Renal pelvis (tissue), 12 donors: ENCODE measurements around the gene YY1AP1. TPM values are rescaled to one million over a fixed set of nuclear protein-coding genes. Genes with fewer than 3 reads are reported as not detected.
"Not testable (repeated sequence)": the region's sequence is repeated elsewhere in the genome, so short reads cannot be mapped to it uniquely, and the experiment has no call there.

Experiments used
- DNase-seq: peaks from one replicate; pipeline ENCODE4 v3.0.0-alpha.2; 2013
- long read RNA-seq, 16 experiments: transcript quantifications; one replicate each; lab custom pipeline, GENCODE V29; 2026
- polyA plus RNA-seq, 3 donors: library from polyadenylated mRNA; unstranded; fragments of 120-200 nt; gene quantifications; one replicate each; pipeline ENCODE4 v1.2.1, GENCODE V29; 2013; ENCODE audit not compliant: insufficient read length in 3 of 3

Gene YY1AP1
- polyA plus RNA-seq, result 10 to 100 TPM; 71.9 to 77.5 (median 73.1) TPM
- long read RNA-seq, donor 1, transcript YY1AP1-212 (11 exons, 2,654 nt), result major isoform, 5 of 14 reads
- long read RNA-seq, donor 1, partial matches to known transcripts, result 8 of 14 reads
- long read RNA-seq, donor 1, other reads (novel, unspliced or antisense), result 0 of 14 reads
- long read RNA-seq, donor 2, partial matches to known transcripts, result 0 of 14 reads
- long read RNA-seq, donor 2, other reads (novel, unspliced or antisense), result 0 of 14 reads
- long read RNA-seq, donor 3, transcript YY1AP1-212 (11 exons, 2,654 nt), result major isoform, 9 of 165 reads
- long read RNA-seq, donor 3, partial matches to known transcripts, result 126 of 165 reads
- long read RNA-seq, donor 3, other reads (novel, unspliced or antisense), result 25 of 165 reads
- long read RNA-seq, donor 4, partial matches to known transcripts, result 16 of 37 reads
- long read RNA-seq, donor 4, other reads (novel, unspliced or antisense), result 16 of 37 reads
- long read RNA-seq, donor 5, partial matches to known transcripts, result 6 of 10 reads
- long read RNA-seq, donor 5, other reads (novel, unspliced or antisense), result 0 of 10 reads
- long read RNA-seq, donor 6, partial matches to known transcripts, result 9 of 19 reads
- long read RNA-seq, donor 6, other reads (novel, unspliced or antisense), result 0 of 19 reads
- long read RNA-seq, donor 7, partial matches to known transcripts, result 88 of 109 reads
- long read RNA-seq, donor 7, other reads (novel, unspliced or antisense), result 12 of 109 reads
- long read RNA-seq, donor 8, partial matches to known transcripts, result 6 of 11 reads
- long read RNA-seq, donor 8, other reads (novel, unspliced or antisense), result 0 of 11 reads
- long read RNA-seq, donor 9, transcript YY1AP1-212 (11 exons, 2,654 nt), result major isoform, 5 of 18 reads
- long read RNA-seq, donor 9, partial matches to known transcripts, result 8 of 18 reads
- long read RNA-seq, donor 9, other reads (novel, unspliced or antisense), result 0 of 18 reads
- long read RNA-seq, donor 10, partial matches to known transcripts, result 7 of 11 reads
- long read RNA-seq, donor 10, other reads (novel, unspliced or antisense), result 0 of 11 reads
- long read RNA-seq, donor 11, partial matches to known transcripts, result 13 of 17 reads
- long read RNA-seq, donor 11, other reads (novel, unspliced or antisense), result 0 of 17 reads
- long read RNA-seq, donor 12, transcript YY1AP1-212 (11 exons, 2,654 nt), result minor isoform, 5 of 37 reads
- long read RNA-seq, donor 12, transcript YY1AP1-205 (11 exons, 2,663 nt), result major isoform, 6 of 37 reads
- long read RNA-seq, donor 12, partial matches to known transcripts, result 22 of 37 reads
- long read RNA-seq, donor 12, other reads (novel, unspliced or antisense), result 0 of 37 reads
- long read RNA-seq, donor 13, partial matches to known transcripts, result 0 of 4 reads
- long read RNA-seq, donor 13, other reads (novel, unspliced or antisense), result 0 of 4 reads
- long read RNA-seq, donor 14, result 0 reads
- long read RNA-seq, donor 15, transcript YY1AP1-205 (11 exons, 2,663 nt), result minor isoform, 6 of 43 reads
- long read RNA-seq, donor 15, transcript YY1AP1-212 (11 exons, 2,654 nt), result major isoform, 11 of 43 reads
- long read RNA-seq, donor 15, partial matches to known transcripts, result 23 of 43 reads
- long read RNA-seq, donor 15, other reads (novel, unspliced or antisense), result 0 of 43 reads
- long read RNA-seq, donor 16, partial matches to known transcripts, result 9 of 15 reads
- long read RNA-seq, donor 16, other reads (novel, unspliced or antisense), result 0 of 15 reads

DNA sequence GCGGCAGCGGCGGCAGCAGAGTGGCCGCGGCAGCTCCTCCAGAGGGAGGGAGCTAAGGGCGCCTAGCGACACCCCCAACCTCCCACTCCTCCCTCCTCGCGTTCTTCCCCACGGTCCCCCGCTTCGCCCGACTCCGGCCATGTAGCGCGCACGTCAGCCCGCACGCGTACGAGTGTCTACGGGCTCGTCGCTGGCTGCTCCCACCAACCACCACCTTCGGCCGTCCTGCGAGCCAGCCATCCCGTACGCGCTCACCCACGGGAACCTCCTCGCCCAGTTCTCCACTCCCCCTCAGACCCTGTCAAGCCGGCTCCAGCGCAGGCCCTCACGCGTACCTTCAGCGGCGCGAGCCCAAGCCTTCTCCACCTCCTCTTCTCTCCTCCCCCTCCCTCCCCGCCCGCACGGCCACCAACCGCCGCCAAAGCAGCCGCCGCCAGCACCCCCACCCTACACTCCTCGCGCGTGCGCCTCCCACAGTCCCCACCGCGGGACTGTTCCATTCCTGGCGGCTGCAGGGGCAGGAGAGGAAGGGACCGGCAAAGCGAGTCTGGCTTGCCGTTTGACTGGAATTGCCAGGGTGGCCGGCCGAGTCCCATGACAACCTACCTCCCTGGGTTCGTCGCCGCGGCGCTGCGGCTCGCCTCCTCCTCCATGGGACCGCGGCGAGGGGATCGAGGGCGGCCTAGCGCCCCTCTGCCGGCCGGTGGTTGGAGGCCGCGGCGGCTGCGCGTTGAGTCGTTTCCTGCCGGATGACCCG, at the start of gene YY1AP1:
YY1AP1 (minus strand) TSS at position 451 of the 757 bp plus-strand sequence. CDS start 8,338 bp downstream, outside the sequence.
- DNase-seq, result peak; percentile 93

- peak; percentile 57 for DNase-seq
Measured at GRCh38 chr1:155729031-155729898, 40.7 kb upstream of the YY1AP1 start.

DNA sequence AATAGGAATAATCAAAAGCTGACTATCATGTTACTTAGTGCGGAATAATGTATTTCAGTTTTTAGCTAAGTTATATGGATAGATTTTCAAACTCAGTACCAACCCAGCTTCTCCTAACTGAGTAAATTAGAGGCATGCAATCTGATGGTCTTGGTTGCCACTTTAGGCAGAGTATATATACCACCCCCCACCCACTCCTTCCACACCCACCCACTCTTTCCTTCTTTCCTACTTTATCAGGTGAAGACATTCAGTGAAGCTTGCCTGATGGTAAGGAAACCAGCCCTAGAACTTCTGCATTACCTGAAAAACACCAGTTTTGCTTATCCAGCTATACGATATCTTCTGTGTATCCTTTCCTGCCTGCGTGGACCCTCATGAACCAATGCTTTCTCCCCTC, 36.6 kb upstream of the YY1AP1 start:
- no peak for DNase-seq

GRCh38 chr1:155719703-155720102, 31.1 kb upstream of the YY1AP1 start:
- DNase-seq, result no peak

DNA sequence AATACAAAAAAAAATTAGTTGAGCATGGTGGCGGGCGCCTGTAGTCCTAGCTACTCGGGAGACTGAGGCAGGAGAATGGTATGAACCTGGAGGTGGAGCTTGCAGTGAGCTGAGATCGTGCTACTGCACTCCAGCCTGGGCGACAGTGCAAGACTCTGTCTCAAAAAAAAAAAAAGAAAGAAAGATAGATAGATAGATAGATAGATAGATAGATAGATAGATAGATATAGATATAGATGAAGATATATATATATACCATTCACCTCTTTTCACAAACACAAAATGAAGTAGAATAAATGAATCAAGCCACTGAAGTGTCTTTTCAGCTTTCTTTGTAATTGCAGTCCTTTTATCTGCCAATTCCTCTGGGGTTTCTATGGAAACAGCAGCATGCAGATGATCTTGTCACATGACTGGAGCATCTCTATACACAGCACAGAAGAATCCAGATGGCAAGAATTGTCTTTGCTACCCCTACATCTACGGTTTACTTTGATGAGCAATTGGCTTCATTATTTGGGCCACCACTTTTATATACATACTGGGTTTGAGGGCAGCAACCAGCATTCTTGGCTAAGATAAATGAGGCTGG, 30.0 kb upstream of the YY1AP1 start:
- not testable (repeated sequence) for DNase-seq

- no peak for DNase-seq
Measured at GRCh38 chr1:155717041-155717440, 28.5 kb upstream of the YY1AP1 start.

DNA sequence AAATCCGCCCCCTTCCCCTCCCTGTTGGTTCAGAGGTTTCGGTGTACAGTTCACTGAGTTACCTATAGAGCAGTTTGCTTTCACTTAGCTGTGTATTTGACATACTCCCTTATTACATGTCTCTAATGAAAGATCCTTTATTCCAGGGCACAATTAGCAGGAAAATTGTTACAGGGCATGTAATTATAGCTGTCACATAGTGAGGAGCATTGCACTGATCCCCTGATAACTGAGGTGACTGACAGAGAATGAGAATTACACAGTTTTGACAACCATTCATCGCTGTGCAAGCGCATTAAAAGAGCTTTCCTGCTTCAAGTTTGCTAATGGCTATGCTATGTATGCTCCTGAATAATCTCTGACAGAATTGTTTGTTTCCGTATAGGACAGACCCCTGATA, 27.2 kb upstream of the YY1AP1 start:
- DNase-seq, result no peak

GRCh38 chr1:155715056-155715455, 26.5 kb upstream of the YY1AP1 start:
- DNase-seq, result not testable (repeated sequence)

GRCh38 chr1:155713075-155713474, 24.5 kb upstream of the YY1AP1 start:
- DNase-seq, result no peak

DNA sequence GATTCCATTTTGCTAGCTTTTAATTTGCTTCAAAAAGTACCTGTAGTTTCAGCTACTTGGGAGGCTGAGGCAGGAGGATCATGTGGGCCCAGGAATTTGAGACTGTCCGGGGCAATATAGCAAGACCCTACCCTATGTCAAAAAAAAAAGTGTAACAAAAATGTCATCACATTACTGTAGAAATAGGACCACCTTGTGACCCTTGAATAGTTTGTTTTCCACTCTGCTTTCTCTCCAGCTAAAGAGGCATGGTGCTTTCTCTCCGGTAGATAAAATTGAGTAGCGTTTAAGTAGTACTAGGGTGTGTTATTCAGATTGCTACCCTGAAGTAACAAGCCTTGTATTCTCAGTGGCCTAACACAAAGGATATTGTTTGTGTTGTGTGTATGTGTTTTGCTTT, 24.1 kb upstream of the YY1AP1 start:
- not testable (repeated sequence) for DNase-seq

GRCh38 chr1:155711457-155711856, 22.9 kb upstream of the YY1AP1 start:
- not testable (repeated sequence) for DNase-seq

DNA sequence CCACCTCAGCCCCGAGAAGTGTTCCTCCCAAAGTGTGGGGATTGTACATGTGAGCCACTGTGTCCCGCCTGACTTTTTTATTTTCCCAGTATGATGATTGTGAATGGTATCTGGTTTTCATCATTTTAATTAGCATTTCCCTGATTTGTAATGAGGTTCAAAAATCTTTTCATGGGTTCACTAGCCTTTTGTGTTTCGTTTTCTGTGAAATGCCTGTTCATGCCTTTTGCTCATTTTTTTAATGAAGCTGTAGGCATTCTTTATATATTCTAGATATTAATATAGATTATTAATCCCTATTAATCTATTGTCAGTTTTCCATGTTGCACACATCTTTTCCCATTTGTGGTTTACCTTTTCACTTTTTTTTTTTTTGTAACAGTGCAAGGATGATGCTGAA, 20.8 kb upstream of the YY1AP1 start:
- no peak for DNase-seq

GRCh38 chr1:155706139-155706538, 17.6 kb upstream of the YY1AP1 start:
- no peak for DNase-seq

DNA sequence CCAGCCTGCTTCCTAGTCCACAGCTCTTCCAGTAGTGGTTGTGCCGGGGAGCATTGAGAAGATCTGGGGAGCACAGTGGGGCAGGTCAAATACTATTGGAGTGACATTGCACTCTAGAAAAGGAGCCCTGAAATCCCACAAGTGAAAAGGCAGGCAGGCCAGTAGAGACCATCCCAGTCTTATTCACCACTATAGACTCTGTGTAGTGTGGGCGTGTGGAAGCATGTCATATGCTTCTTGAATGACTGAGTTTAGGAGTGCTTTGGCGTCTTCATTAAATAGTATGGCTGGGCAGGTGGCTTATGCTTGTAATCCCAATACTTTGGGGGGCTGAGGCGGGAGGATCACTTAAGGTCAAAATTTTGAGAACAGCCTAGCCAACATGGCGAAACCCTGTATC, 15.8 kb upstream of the YY1AP1 start:
- DNase-seq, result not testable (repeated sequence)

DNA sequence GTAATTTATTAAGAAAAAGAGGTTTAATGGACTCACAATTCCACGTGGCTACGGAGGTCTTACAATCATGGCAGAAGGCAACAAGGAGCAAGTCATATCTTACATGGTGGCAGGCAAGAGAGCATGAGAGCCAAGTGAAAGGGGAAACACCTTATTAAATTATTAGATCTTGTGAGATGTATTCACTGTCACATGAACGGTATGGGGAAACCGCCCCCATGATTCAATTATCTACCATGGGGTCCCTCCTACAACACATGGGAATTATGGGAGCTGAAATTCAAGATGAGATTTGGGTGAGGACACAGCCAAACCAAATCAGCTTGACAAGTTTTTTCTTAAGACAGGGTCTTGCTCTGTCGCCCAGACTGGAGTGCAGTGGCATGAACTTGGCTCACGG, 14.6 kb upstream of the YY1AP1 start:
- no peak for DNase-seq

GRCh38 chr1:155701675-155702074, 13.1 kb upstream of the YY1AP1 start:
- not testable (repeated sequence) for DNase-seq

GRCh38 chr1:155699062-155699461, 10.5 kb upstream of the YY1AP1 start:
- DNase-seq, result not testable (repeated sequence)

DNA sequence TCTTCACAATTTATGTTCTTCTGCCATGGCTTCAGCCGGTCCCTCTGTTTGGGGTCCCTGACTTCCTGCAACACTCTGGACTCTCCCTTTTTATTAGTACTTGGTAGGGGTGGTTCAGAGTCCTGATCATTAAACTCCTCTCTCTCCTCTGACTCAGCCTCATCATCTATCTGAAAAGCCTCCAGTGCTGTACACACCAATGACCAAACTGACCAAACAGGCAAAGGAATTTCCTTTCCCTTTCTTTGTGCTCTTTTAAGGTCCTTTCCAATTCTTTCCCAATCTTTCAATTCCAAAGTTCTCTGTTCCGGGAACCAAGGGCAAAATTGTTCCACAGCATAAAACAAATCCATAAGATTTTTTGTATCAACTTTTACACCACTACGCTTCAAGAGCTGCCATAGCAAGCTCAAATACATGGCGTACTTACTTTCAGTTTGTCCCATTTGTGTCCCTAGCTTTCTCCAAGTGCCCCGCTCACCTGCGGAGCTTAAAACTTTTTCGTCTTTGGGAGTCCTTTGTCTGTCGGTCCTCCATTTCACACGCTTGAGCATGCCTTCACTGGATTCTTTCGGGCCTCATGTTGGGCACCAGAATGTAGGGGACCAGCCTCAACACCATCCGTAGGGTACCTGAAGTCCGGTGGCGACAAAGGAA, 9.9 kb upstream of the YY1AP1 start:
- DNase-seq, result no peak
